ELR (cell line): ENCODE results near the gene TRIM2.

Experiments
- DNase-seq: peaks from one replicate; pipeline ENCODE4 v3.0.0-alpha.2; 2015; ENCODE audit warnings: low read depth

Gene TRIM2

DNA sequence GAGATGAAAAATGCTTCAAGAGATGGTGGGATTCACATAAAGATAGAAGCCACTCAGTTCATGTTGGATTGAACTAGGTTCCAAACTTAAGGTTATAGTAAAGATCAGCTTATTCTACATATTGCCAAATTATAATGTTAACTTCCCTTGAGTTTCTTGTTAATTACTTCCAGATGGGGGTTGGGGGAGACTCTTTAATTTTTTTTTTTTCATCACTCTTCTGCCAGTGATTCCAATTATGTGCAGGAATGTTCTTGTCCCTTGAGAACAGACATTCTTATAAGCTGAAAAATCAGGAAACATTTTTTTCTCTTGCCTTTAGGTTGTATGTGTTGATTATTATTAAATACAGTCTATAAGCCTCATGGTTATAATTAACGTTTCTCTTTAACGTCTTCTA, 170.2 kb downstream of the TRIM2 start:
- DNase-seq = no peak

DNA sequence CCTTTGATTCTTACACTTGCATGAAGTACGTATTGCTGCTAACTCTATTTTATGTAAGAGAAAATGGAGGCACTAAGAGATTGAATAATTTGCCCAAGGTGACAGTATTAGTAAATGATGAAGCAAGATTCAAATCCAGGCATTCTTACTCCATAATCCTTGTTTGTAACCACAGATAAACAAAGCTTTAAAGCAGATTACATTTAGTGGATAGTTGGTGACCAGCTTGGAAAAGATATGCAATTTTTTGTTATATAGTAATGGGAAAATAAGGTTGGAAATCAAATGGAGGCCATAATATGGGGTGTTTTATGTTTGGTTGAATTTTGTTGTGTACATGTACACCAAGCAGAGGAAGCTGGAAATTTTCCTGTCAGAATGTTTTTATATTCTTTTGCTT, 171.1 kb downstream of the TRIM2 start:
- no peak for DNase-seq

DNA sequence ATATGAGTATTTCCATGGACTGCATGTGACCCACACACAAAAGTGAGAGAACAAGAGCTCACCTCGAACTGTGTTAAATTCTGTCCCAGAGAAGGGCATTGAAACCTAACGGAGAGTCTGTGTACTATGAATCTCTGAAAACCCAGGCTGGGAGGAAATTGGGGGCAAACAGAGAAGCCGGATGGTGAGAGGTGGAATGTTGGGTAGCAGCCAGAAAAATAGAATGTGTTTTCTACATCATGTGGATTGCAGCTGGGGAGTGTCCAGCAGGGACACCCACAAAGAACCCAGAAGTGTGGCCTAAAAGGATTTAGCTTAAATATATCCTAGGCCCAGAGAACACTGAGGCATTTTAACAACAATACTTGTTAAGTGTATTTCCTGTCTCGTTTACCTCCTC, 178.9 kb downstream of the TRIM2 start:
- no peak for DNase-seq

DNA sequence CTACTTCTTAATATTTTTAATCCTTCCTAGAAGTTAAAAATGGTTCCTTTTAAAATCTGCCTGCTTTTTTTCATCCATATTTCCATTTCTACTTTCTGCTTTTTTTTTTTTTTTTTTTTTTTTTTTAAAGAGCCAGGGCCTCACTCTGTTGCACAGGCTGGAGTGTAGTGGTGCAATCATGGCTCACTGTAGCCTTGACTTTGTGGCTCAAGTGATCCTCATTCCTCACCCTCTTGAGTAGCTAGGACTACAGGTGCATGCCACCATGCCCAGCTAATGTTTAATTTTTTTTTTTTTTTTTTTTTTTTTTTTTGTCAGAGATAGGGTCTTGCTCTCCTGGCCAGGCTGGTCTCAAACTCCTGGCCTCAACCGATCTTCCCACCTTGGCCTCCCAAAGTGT, 179.9 kb downstream of the TRIM2 start:
- DNase-seq = no peak

DNA sequence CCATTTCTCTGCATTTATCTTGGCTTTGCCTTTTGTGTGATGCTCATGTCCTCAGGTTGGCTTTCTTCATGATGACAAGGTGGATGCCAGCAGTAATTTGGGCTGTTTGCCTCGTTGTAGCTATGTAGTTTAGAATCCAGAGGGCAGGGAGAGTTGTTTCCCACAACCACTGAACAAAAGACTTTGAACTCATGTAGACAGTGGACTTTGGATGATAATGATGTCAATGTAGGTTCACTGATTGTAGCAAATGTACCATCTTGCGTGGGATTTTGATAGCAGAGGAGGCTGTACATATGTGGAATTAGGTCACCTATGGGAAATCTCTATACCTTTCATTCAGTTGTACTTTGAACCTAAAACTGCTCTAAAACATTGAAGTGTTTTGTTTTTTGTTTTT, 181.5 kb downstream of the TRIM2 start:
- DNase-seq = no peak

DNA sequence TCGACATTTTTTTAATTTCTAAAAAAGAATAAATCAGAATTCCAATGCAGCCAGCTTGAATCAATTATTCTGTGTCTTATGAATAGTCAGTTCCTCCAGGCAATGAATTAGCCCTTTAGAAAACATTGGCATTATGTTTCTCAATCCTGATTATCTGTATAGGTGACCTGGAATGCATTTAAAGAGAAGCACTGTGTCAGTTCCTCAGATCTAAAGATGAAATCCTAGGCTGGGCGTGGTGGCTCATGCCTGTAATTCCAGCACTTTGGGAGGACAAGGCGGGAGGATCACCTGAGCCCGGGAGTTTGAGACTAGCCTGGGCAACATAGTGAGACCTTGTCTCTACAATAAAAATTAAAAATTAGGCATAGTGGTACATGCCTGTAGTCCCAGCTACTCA, 183.7 kb downstream of the TRIM2 start:
- DNase-seq = no peak
